PC-3 (cell line): ENCODE data around the gene RBBP4.

Experiments used
- CTCF ChIP-seq: fragments of 300-600 bp; sonication (generic); conservative IDR thresholded peaks from 2 replicates; pipeline ENCODE4 v1.5.1; 2017; ENCODE audit warnings: antibody characterized with exemption, low read depth, mild to moderate bottlenecking, low read length
- EZH2 ChIP-seq: fragments of 300-600 bp; sonication (generic); IDR thresholded peaks from one replicate; pipeline ENCODE4 v1.6.1; 2017; ENCODE audit warnings: antibody characterized with exemption, mild to moderate bottlenecking, low read length; ENCODE audit not compliant: unreplicated experiment

GRCh38 chr1:32727876-32728275, 76.9 kb downstream of the RBBP4 start:
- TF ChIP-seq CTCF (no peak), EZH2 (no peak)
